KOPT-K1 (cell line): Measurements from ENCODE around the gene DCUN1D2.

Source experiments
- H3K27ac ChIP-seq: fragments of 200-600 bp; sonication (generic); 2 replicates; pipeline ENCODE4 v1.5.1; 2016; ENCODE audit warnings: antibody characterized with exemption, mild to moderate bottlenecking, low read depth, low read length; ENCODE audit not compliant: poor library complexity, severe bottlenecking
- H3K36me3 ChIP-seq: fragments of 200-600 bp; sonication (generic); 2 replicates; pipeline ENCODE4 v1.5.1; 2017; ENCODE audit warnings: antibody characterized with exemption, mild to moderate bottlenecking, low read length, moderate library complexity; ENCODE audit not compliant: insufficient read depth
- H3K9me3 ChIP-seq: fragments of 200-600 bp; sonication (generic); 2 replicates; pipeline ENCODE4 v1.5.1; 2017; ENCODE audit warnings: antibody characterized with exemption, low read length, mild to moderate bottlenecking; ENCODE audit not compliant: insufficient read depth, poor library complexity, severe bottlenecking

Gene DCUN1D2

DNA sequence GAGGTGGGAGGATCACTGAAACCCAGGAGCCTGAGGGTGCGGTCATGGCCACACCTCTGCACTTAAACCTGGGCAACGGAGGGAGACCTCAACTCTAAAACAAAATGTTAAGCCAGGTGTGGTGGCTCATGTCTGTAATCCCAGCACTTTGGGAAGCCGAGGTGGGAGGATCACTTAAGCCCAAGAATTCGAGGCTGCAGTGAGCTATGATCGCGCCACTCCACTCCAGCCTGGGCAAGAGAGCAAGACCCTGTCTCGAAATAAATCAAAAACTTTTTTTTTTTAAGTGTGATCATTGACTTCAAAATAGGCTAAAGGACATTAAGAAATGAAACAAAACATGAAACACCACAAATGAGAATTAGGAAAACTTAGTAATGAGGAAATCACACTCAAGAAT lies 20.9 kb downstream of the DCUN1D2 start:
- Histone ChIP-seq H3K9me3 (no peaks in the 10 kb centered on the region), H3K27ac (no peak overlapping the region), H3K36me3 (peaks cover 82% of the 10 kb centered on the region)

DNA sequence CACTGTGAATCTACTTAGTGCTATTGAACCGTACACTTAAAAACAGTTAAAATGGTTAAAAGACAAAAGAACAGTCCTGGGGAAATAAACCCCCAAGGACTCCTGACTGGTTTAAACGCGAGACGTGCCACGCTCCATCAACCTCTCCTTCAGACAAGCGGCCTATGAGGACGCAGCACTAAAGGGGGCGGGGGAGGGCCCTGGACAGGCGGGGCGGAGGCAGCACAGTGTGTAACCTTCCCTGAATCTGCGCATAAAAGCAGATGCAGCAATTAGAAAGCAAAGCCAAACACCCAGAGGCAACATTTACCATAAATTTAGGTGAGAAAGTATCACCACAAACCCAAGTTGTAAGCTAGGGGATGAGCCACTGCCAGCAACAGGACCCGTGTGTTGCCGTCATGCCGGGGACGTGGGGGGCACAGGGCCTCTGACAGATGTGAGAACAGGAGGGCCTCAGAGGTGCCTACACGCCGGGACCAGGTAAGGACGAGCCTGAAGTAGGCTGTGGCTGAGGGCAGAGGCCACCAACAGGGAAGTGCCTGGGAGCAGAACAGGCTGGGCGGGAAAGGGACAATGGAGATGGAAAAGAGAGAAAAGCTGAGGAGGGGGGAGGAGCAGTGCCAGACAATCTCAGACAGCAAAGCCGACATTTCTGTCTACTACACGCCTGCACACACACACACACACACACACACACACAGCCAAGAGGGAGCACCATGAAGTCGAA lies 21.9 kb downstream of the DCUN1D2 start:
- Histone ChIP-seq H3K27ac (no peak overlapping the region), H3K36me3 (peaks cover 82% of the 10 kb centered on the region), H3K9me3 (no peaks in the 10 kb centered on the region)

DNA sequence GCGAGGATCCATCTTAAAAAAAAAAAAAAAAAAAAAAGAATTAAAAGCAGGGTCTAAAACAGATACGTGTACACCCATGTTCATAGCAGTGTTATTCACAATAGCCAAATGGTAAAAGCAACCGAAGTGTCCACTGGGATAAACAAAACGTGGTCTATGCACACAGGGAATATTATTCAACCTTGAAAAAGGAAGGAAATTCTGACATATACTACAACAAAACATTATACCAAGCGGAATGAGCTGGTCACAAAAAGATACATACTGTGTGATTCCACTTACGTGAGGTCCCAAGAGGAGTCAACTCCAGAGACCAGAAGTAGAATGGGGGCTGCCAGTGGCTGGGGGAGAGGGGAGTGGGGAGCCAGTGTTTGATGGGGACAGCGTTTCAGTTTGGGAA lies 22.5 kb downstream of the DCUN1D2 start:
- Histone ChIP-seq H3K9me3 (no peaks in the 10 kb centered on the region), H3K36me3 (peaks cover 82% of the 10 kb centered on the region), H3K27ac (no peak overlapping the region)

DNA sequence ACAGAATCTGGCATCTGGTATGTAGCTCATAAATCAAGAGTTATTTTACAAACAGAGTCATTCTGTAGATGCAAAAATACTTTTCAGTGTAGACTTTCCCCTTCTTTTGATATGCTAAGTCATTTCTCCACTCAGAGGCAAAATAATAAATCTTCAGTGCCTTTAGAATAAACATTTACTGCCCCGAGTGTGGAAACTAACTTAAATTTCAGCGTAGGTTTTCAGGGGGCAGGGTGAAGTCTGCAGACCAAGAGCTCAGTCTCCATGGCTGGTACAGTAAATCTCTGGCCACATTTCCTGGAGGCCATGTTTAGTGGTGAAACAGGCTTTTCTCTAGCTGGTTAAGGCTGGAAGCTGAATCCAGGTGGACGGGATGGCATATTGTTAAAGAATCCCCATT lies 24.1 kb downstream of the DCUN1D2 start:
- no peak overlapping the region for H3K27ac ChIP-seq
- no peaks in the 10 kb centered on the region for H3K9me3 ChIP-seq
- H3K36me3 ChIP-seq: peaks cover 72% of the 10 kb centered on the region

DNA sequence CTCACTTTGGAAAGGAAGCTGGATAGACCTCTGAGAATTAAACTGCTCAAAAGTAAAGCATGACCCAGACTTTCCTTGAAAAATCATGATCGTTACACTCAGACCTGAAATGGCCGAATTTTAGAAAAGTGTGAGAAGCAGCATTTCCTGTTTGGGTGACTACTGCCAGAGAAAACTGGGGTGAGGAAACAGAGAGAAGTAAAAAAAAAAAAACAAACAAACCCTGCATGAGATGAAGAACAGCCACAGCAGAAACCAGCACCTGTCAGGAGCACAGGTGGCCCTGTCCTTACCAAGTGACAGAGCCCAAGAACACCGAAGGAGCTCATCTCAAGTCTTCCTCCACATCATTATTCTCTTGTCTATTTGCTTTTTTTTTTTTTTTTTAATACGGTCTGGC lies 25.2 kb downstream of the DCUN1D2 start:
- H3K36me3 ChIP-seq: peaks cover 79% of the 10 kb centered on the region
- H3K27ac ChIP-seq: no peak overlapping the region
- no peaks in the 10 kb centered on the region for H3K9me3 ChIP-seq

DNA sequence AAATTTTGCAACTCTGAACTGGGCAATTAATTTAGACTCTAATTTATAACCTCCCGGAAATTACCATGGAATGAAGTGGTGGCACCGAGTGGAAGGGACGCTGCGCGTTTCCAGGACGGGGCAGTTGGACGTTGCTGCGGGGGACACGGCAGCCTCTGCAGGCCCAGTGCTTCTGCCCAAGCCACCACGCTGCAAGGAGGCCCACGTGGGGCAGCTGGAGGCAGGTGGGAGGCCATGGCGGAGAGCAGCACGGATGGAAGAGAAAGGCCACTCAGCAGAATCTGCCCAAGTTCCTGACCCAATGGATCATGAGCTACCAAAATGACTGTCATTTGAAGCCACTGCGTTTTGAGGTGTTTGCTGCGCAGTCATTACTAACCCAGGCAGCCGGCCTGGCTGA lies 26.0 kb downstream of the DCUN1D2 start:
- Histone ChIP-seq H3K36me3 (peaks cover 80% of the 10 kb centered on the region), H3K9me3 (no peaks in the 10 kb centered on the region), H3K27ac (no peak overlapping the region)

DNA sequence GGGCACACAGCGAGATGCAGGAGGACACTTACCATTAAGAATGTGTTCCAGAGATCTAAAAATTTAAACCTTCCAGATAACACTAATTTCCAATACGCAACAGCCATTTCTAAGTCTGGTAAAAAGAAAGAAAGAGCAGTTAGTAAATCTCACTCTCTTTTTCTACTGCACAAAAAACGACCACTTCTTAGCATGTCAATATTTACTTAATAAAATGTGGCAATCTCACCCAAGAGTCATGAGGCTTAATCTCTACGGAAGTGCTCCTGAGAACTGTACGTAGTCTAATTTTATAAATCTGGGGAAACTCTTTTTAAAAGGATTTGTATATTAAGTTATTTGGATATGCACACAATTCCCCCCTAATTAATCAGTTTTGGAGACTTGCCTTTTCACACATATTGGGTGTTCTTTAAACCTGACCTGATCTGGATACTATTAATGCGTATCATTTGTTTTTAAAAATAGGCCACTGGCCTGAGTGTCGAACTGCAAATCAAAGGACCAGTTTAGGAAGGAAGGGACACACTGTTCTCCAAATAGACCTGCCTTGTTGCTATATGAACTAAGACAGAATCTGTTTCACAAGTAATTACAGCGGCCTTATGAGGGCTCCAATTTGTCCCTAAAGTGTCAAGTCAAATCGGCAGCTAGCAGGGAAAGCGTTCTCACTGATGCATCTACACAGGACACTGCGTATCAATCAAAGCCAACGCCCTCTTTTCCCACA lies 29.3 kb downstream of the DCUN1D2 start:
- Histone ChIP-seq H3K36me3 (peaks cover 80% of the 10 kb centered on the region), H3K9me3 (no peaks in the 10 kb centered on the region), H3K27ac (no peak overlapping the region)

DNA sequence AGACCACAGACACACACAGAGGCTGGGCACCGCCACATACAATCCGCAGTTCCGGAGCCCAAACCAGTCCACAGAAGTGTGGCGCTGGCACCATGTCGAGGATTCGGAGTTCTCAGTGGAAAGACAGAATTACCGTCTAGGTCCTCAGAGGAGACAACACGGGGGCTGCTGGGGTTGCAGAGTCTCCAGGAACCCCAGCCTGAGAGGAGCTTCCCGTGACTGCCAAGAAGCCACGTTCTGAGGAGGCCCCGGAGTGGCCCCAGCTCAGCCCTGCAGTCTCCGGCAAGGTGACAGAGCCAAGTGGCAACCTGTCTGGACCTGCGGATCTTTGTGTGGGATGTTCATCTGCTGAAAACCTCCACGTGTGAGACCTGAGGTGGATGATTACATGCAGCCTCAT lies 29.9 kb downstream of the DCUN1D2 start:
- no peaks in the 10 kb centered on the region for H3K9me3 ChIP-seq
- H3K36me3 ChIP-seq: peaks cover 81% of the 10 kb centered on the region
- H3K27ac ChIP-seq: no peak overlapping the region

DNA sequence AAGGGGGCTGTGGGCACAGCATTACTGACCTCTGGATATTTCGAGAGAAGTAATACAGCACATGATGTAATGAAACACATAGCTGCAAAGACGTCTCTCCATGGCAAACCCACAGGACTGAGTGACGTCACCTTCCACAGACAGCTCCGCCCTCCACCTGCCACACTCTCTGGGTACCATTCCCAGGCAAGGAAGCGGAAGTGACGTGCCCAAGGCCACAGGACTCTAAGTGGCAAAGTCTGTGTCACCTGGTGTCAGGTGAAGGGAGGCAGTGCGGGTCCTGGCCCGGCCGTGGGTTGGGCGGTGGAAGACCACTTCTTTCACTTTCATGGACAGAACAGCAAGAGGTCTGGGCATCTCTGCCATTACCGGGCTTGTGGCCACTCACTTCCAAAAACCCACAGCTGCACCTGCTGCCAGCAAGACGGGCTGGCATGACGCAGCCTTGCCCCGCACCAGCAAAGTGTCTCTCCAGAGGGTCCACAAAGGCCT lies 30.4 kb downstream of the DCUN1D2 start:
- Histone ChIP-seq H3K36me3 (peaks cover 86% of the 10 kb centered on the region), H3K9me3 (no peaks in the 10 kb centered on the region), H3K27ac (no peak overlapping the region)

DNA sequence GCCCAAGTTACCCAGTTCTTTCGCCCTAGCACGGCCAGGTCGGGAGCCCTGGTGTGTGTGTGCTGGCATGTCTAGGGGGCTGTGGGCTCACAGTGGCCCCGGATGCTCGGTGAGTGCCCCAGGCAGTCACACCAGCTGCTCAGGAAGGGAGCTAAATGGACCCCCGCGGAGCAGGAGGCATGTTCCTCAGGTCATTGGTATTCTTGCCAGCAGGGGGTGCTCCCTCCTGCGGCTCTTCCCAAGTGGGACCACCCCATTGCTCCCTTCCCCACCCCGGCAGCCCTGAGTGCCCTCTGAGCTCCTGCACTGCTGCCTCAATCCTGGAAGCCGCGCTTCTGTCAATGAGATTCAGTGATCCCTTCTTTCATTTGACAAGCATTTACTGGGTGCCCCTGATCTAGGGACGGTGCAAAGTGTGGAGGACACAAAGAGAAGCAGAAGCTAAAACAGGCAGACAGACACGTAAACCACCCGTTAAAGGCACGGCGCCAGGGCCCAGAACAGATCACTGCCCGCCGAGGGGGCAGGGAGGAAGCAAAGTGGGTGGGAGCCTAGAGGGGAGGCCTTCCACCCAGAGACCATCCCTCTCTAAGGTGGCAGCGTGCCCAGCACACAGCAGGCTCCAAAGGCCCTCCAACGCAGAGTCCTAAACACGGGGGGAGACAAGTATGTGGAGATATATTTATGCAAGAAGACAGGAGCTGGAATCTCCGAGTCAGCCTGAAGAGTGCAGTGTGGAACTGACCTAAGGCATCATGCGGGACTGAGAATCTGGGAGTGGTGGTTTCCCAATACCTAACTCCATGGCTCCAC lies 32.1 kb downstream of the DCUN1D2 start:
- Histone ChIP-seq H3K9me3 (no peaks in the 10 kb centered on the region), H3K27ac (no peak overlapping the region), H3K36me3 (peaks cover 88% of the 10 kb centered on the region)

DNA sequence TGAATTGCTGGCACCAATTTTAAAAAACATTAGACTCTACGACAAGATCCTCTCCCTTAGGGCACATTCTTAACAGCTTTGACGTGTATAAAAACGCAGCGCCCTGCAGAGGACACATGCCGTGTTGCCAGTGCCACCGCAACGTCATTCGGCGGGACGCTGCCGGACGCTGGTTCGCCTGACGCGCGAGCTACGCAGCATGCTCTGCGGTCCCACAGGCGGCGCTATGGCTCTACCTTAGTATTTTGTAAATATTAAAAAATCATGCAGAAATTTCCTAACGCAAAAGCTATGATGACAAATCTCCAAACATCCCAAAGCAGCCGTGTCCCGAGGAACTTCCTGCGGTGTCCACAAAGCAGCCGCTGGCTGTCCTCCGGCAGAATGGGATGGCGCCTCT lies 33.0 kb downstream of the DCUN1D2 start:
- Histone ChIP-seq H3K27ac (no peak overlapping the region), H3K9me3 (no peaks in the 10 kb centered on the region), H3K36me3 (peaks cover 89% of the 10 kb centered on the region)

DNA sequence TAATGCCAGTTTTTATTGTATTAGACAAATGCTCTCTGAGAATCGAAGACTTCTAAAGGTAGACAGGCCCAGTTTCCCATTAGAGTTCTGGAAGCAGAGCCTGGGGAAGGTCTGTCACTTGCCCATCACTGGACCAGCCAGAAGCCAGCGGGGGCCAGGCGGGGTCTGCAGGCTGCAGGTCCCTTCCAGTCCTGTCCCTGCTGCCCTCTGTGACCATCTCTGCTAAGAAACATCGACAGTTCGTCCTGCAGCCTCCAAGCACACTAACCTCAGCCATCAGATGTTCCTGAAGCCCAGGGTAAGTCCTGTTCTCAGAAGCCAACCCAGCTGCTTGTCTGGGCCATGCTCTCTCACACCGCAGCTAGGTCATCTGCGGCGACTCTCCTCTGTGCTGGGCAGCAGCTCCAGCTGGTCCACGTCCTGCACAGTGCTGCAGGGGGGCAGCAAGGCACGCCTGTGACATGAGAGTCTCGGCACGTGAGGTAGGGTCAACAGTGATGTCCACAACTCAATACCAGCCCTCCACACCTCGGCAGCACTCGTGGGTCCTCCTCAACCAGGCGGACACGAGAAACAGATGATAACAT lies 34.3 kb downstream of the DCUN1D2 start:
- H3K36me3 ChIP-seq: peaks cover 86% of the 10 kb centered on the region
- H3K9me3 ChIP-seq: no peaks in the 10 kb centered on the region
- H3K27ac ChIP-seq: no peak overlapping the region

DNA sequence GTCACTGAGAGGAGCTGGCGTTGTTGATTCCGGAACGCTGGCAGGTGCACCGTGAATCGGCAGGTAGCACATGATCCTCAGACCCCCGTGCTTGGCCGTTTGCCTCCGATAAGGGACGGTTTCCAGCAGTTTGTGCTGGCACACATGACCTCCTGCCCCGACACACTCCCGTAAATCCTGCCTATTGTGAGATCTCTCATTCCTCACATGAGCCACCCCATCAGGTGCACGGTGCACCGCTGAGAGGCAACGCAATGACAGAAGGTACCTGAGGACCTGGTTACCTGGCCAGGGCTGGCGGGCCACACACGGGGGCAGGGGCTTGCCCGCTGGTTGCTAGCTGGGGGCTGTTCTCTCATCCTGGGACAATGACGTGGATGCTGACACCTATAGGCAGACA lies 35.1 kb downstream of the DCUN1D2 start:
- Histone ChIP-seq H3K27ac (no peak overlapping the region), H3K36me3 (peaks cover 78% of the 10 kb centered on the region), H3K9me3 (no peaks in the 10 kb centered on the region)

DNA sequence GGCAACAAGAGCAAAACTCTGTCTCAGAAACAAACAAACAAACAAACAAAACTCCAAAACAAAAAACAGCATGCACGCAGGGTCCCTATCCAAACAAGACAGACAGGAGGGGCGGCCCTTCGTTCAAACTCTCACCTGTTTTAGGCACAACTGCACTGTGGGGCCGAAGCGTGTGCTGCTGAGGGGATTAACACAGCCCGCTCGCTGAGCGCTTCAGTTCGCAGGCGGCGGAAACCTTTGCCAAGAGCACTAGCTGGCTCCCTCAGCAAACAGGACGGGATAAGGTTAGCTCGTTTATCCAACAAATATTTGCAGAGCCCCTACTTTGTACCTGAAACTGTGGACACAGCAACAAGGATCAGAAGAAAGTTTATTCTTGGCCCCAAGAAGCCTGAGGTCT lies 35.6 kb downstream of the DCUN1D2 start:
- Histone ChIP-seq H3K9me3 (no peaks in the 10 kb centered on the region), H3K36me3 (peaks cover 74% of the 10 kb centered on the region), H3K27ac (no peak overlapping the region)
